HepG2 (cell line): ENCODE measurements around the gene SYVN1. TPM values are rescaled to one million over a fixed set of nuclear protein-coding genes. Genes with fewer than 3 reads are reported as not detected.
A peak's percentile ranks its signal among the peaks of the same experiment; 100 is the strongest.

Source experiments
- ATAC-seq: fragments of 200-7000 bp; cut with Tn5 transposase; 3 replicates; pipeline ENCODE4 v1.9.1; 2020; ENCODE audit warnings: mild to moderate bottlenecking, moderate library complexity
- BruUV-seq: library from RNA; stranded (reverse); fragments of 400-500 nt; replicated peaks from 2 replicates; lab custom pipeline; 2021; lab: Mats Ljungman, UMichigan
- CTCF ChIA-PET: fragments of 300-600 bp; formaldehyde crosslinking; extraction: SDS; loops from one replicate; lab custom pipeline; 2021; ENCODE audit warnings: low total read pairs, inconsistent platforms, low intra/inter-chr PET ratio; lab: Yijun Ruan, JAX
- POLR2A ChIA-PET: fragments of 350-600 bp; sonication (Branson Sonifier 250); formaldehyde crosslinking; loops from one replicate; lab custom pipeline; 2020; ENCODE audit warnings: antibody characterized with exemption, inconsistent platforms; lab: Yijun Ruan, JAX
- DNase-seq: peaks from one replicate; pipeline ENCODE4 v3.0.0-alpha.2; 2015; ENCODE audit warnings: low spot score
- FAIRE-seq: peaks from 3 replicates; lab custom pipeline; 2011; peaks lifted over from hg19 to GRCh38; lab: Jason Lieb, UNC
- H2AFZ ChIP-seq: one replicate; pipeline ENCODE4 v1.6.1; 2011; ENCODE audit warnings: low read length, inconsistent platforms
- H3K27ac ChIP-seq: fragments of 300-600 bp; 3 replicates; pipeline ENCODE4 v1.8.0; 2011; ENCODE audit warnings: mixed run types, mild to moderate bottlenecking, mixed read lengths, low read length, inconsistent platforms; ENCODE audit not compliant: insufficient read depth; ENCODE audit errors: extremely low read length
- H3K27me3 ChIP-seq, 2 experiments: fragments of 200-600 bp in 1 of 2; 2 replicates in 1 of 2; 3 replicates in 1 of 2; pipeline versions ENCODE4 v1.6.0 to v1.8.0; 2011; ENCODE audit warnings: low read length in 2 of 2, mild to moderate bottlenecking in 2 of 2, moderate library complexity in 2 of 2, inconsistent platforms in 1 of 2; ENCODE audit not compliant: insufficient read depth in 2 of 2, control insufficient read depth in 1 of 2
- H3K36me3 ChIP-seq, 2 experiments: fragments of 200-600 bp in 1 of 2; replicated peaks in 1 of 2; 2 replicates in 1 of 2; 3 replicates in 1 of 2; pipeline versions ENCODE4 v1.5.1 to v1.8.0; 2011; ENCODE audit warnings: low read length in 2 of 2, inconsistent platforms in 1 of 2; ENCODE audit not compliant: insufficient read depth in 2 of 2, control insufficient read depth in 1 of 2
- H3K4me1 ChIP-seq: 2 replicates; pipeline ENCODE4 v1.5.1; 2012; ENCODE audit warnings: low read length, inconsistent platforms; ENCODE audit not compliant: insufficient read depth
- H3K4me2 ChIP-seq: 2 replicates; pipeline ENCODE4 v1.6.0; 2011; ENCODE audit warnings: low read depth, low read length, inconsistent platforms
- H3K4me3 ChIP-seq, 3 experiments: fragments of 200-600 bp in 1 of 3; sonication (generic), shearing (Covaris generic) in 1 of 3; replicated peaks in 1 of 3; 2 replicates each; pipeline ENCODE4 v1.5.1; 2011 to 2016; ENCODE audit warnings: low read length in 3 of 3, inconsistent platforms in 2 of 3, low read depth in 2 of 3, mild to moderate bottlenecking in 2 of 3, control low read depth in 1 of 3, mixed read lengths in 1 of 3; ENCODE audit not compliant: insufficient read depth in 1 of 3
- H3K79me2 ChIP-seq: one replicate; pipeline ENCODE4 v1.6.1; 2011; ENCODE audit warnings: low read length, inconsistent platforms; ENCODE audit not compliant: insufficient read depth
- H3K9ac ChIP-seq: 2 replicates; pipeline ENCODE4 v1.6.0; 2011; ENCODE audit warnings: mild to moderate bottlenecking, low read depth, low read length, inconsistent platforms; ENCODE audit not compliant: insufficient read depth
- H3K9me3 ChIP-seq: 2 replicates; pipeline ENCODE4 v1.5.1; 2012; ENCODE audit warnings: mild to moderate bottlenecking, low read length
- H4K20me1 ChIP-seq: 2 replicates; pipeline ENCODE4 v1.6.0; 2011; ENCODE audit warnings: inconsistent platforms, mild to moderate bottlenecking, low read length, moderate library complexity; ENCODE audit not compliant: insufficient read depth
- CENPT ChIP-seq: sonication (generic); formaldehyde crosslinking; IDR thresholded peaks from 2 replicates; pipeline ENCODE4 v1.8.0; 2022; ENCODE audit warnings: low read depth, mild to moderate bottlenecking, moderate library complexity, missing genetic modification reagents
- DNMT3B ChIP-seq: conservative IDR thresholded peaks from 2 replicates; pipeline ENCODE4 v1.6.1; 2016; ENCODE audit warnings: missing biosample characterization, control low read depth
- HNRNPL ChIP-seq: fragments of 200-400 bp; formaldehyde crosslinking; IDR thresholded peaks from 2 replicates; pipeline ENCODE4 v1.6.1; 2017; ENCODE audit warnings: mild to moderate bottlenecking, low read depth, low read length
- PAF1 ChIP-seq: IDR thresholded peaks from 2 replicates; pipeline ENCODE4 v1.6.1; 2016; ENCODE audit warnings: missing genetic modification reagents, missing compliant biosample characterization
- SOX6 ChIP-seq, 2 experiments: fragments of 450-650 bp in 1 of 2; sonication (generic) in 1 of 2; formaldehyde crosslinking in 1 of 2; IDR thresholded peaks; 2 replicates each; pipeline versions ENCODE4 v1.4.0 to v1.6.1; 2017 to 2020; ENCODE audit warnings: antibody characterized with exemption in 1 of 2, mild to moderate bottlenecking in 1 of 2, missing genetic modification reagents in 1 of 2
- SP140L ChIP-seq: sonication (generic); formaldehyde crosslinking; IDR thresholded peaks from 2 replicates; pipeline ENCODE4 v1.4.0; 2020; ENCODE audit warnings: missing genetic modification reagents, borderline replicate concordance
- SRSF9 ChIP-seq: fragments of 200-400 bp; formaldehyde crosslinking; IDR thresholded peaks from 2 replicates; pipeline ENCODE4 v1.6.1; 2018; ENCODE audit warnings: borderline replicate concordance, mild to moderate bottlenecking, low read depth, low read length; ENCODE audit not compliant: insufficient read depth, poor library complexity, severe bottlenecking
- ZBTB49 ChIP-seq: sonication (generic); formaldehyde crosslinking; IDR thresholded peaks from 2 replicates; pipeline ENCODE4 v1.4.0; 2020; ENCODE audit warnings: missing genetic modification reagents, borderline replicate concordance
- ZBTB7B ChIP-seq: sonication (generic); formaldehyde crosslinking; IDR thresholded peaks from 2 replicates; pipeline ENCODE4 v1.4.0; 2020; ENCODE audit warnings: missing genetic modification reagents
- ZKSCAN5 ChIP-seq: sonication (generic); formaldehyde crosslinking; IDR thresholded peaks from 2 replicates; pipeline ENCODE4 v1.5.1; 2020; ENCODE audit warnings: mild to moderate bottlenecking, missing genetic modification reagents
- ZNF136 ChIP-seq: sonication (generic); formaldehyde crosslinking; IDR thresholded peaks from 2 replicates; pipeline ENCODE4 v1.8.1; 2022; ENCODE audit warnings: low read depth, mild to moderate bottlenecking, moderate library complexity, missing genetic modification reagents
- ZNF34 ChIP-seq: sonication (generic); formaldehyde crosslinking; IDR thresholded peaks from 2 replicates; pipeline ENCODE4 v1.4.0; 2020; ENCODE audit warnings: mild to moderate bottlenecking, missing genetic modification reagents, borderline replicate concordance
- ZNF460 ChIP-seq: sonication (generic); formaldehyde crosslinking; IDR thresholded peaks from 2 replicates; pipeline ENCODE4 v1.5.1; 2020; ENCODE audit warnings: missing genetic modification reagents, mild to moderate bottlenecking, borderline replicate concordance
- ZNF720 ChIP-seq: sonication (generic); formaldehyde crosslinking; IDR thresholded peaks from 2 replicates; pipeline ENCODE4 v1.4.0; 2020; ENCODE audit warnings: missing genetic modification reagents
- ZNF816 ChIP-seq: sonication (generic); formaldehyde crosslinking; IDR thresholded peaks from 2 replicates; pipeline ENCODE4 v1.8.0; 2022; ENCODE audit warnings: missing genetic modification reagents, mild to moderate bottlenecking, borderline replicate concordance
- ZSCAN22 ChIP-seq: sonication (generic); formaldehyde crosslinking; IDR thresholded peaks from 2 replicates; pipeline ENCODE4 v1.4.0; 2020; ENCODE audit warnings: mild to moderate bottlenecking, missing genetic modification reagents
- ZSCAN30 ChIP-seq: sonication (generic); formaldehyde crosslinking; IDR thresholded peaks from 2 replicates; pipeline ENCODE4 v1.5.0; 2020; ENCODE audit warnings: mild to moderate bottlenecking, missing genetic modification reagents
- WGBS: methylation state at CpG from one replicate; pipeline ENCODE4 v1.1.6; 2017; ENCODE audit warnings: low lambda C conversion rate; 5-methylcytosine and 5-hydroxymethylcytosine counted together
- in situ Hi-C: cut with HindIII; loops from 2 replicates; pipeline ENCODE4 v1.10.0; 2017; ENCODE audit warnings: low pct_unique_long_range_greater_than_20kb; ENCODE audit not compliant: extremely low pct_ligation_motif_present
- intact Hi-C: fragments of 100-400 bp; cut with micrococcal nuclease; formaldehyde crosslinking; loops from one replicate; pipeline ENCODE4 v1.10.0; 2022; ENCODE audit not compliant: unreplicated experiment
- polyA plus RNA-seq, 8 experiments: library from polyadenylated mRNA; depleted of rRNA in 3 of 8; stranded (reverse) in 7 of 8; unstranded in 1 of 8; fragments of >200 nt; fragmentation: Illumina TruSeq in 4 of 8; extraction: Trizol in 4 of 8; gene quantifications; 2 replicates each; pipeline versions ENCODE4 v1.2.1 to v1.2.3, GENCODE V29; 2011 to 2016; ENCODE audit warnings: low read depth in 4 of 8, missing spikeins in 1 of 8, mixed read lengths in 1 of 8; ENCODE audit not compliant: insufficient read depth in 1 of 8
- total RNA-seq, 5 experiments: library from RNA; depleted of rRNA; stranded (reverse); fragments of >200 nt; fragmentation: Illumina TruSeq; extraction: Trizol; gene quantifications; 2 replicates each; pipeline ENCODE4 v1.2.3, GENCODE V29; 2016; ENCODE audit warnings: low read depth in 1 of 5
- TF ChIP-seq, protein P1 (sequence below): sonication (generic); formaldehyde crosslinking; IDR thresholded peaks from 2 replicates; pipeline ENCODE4 v1.5.0; 2020; ENCODE audit warnings: missing genetic modification reagents

The SYVN1 gene
- total and polyA plus RNA-seq, 2 of the 13 experiments (the other 11 are each of a cell fraction or from before 2014, with no cell fraction given) = 10.3 to 22.5 TPM

DNA sequence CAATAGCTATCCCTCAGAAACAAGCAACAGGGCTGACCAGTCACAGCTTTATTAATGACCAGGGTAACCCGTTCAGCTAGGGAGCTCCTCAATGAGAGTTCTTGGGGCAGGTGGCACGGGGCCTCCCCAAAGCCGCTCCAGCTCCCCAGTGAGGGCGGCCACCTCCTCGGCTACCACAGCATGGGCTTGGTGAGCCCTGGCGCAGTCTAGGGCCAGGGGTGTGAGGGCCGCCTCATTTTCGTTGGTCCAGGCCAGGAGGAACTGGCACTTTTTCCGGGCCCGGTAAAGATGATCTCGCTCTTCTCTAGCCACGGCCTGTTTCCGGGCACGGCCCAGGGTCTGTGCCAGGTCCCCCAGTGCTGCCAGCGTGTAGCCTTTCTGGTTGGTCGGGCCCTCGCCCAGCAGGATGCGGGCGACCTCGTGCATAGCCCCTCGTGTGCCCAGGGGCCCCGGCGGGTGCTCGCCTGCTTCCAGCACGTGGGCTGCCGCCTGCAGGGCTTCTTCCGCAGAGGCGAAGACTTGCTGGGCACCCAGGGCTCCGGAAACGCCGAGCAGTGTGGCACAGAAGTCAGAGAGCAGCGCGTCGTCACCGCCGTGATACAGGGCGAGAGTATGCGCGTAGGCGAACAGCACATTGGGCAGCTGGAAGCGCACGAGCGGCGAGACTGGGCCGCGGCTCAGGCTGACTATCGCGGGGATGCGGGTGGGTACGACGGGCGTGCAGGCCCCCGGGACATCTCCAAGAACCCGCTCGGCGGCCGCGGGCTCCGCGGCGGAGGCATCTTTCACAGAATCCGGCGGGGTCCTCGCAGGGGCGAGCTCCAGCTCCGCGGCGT is 17.7 kb downstream of the SYVN1 start:
- Histone ChIP-seq H2AFZ (no peak overlapping the region), H3K36me3 (peaks cover 7 to 22% of the 10 kb centered on the region in 2 experiments; a peak in 4 of 5 replicates), H3K27me3 (no peaks in the 10 kb centered on the region; a peak in 1 of 5 replicates), H4K20me1 (no peaks in the 10 kb centered on the region), H3K27ac (peak overlapping the region; percentile 75), H3K9ac (peak overlapping the region; percentile 90), H3K4me3 (peak overlapping the region; percentile 73 to 88 (median 80)), H3K9me3 (no peaks in the 10 kb centered on the region), H3K4me2 (peak overlapping the region; percentile 80), H3K79me2 (peaks cover 23% of the 10 kb centered on the region), H3K4me1 (peaks cover 42% of the 10 kb centered on the region)
- CTCF ChIA-PET = no interaction called here
- intact Hi-C loops (loop anchor here (2.0 kb wide), 1 partner anchor 50 kb away; no protein-coding TSS in a partner anchor), in situ Hi-C loops (no loop called here)
- no peak for DNase-seq
- no peak for FAIRE-seq
- POLR2A ChIA-PET = interaction anchor here (1.0 to 4.1 kb wide), 8 partner anchors 12 to 267 kb away, joined by 3 to 23 read pairs (median 4); partner anchors contain the start of genes GPHA2, SAC3D1, SYVN1 and VPS51
- BruUV-seq = no TSS peak
- ATAC-seq = peak; percentile 2
- WGBS = 48% methylated on average over 23 of the region's 68 CpGs
- TF ChIP-seq ZNF720 (CRISPR knock-in tag) = 0 out of 2 replicates have a peak, but pooled peaks have one; percentile 16
- no peak for TF ChIP-seq ZSCAN30 (CRISPR knock-in tag)
- no peak for TF ChIP-seq ZNF136
- peak; percentile 22; the same call in 1 of the 2 replicates for TF ChIP-seq ZNF816 (CRISPR knock-in tag)
- no peak for TF ChIP-seq ZNF34 (CRISPR knock-in tag)
- no peak for TF ChIP-seq ZBTB7B (CRISPR knock-in tag)
- no peak for TF ChIP-seq ZBTB49 (CRISPR knock-in tag)
- TF ChIP-seq, protein P1, sequence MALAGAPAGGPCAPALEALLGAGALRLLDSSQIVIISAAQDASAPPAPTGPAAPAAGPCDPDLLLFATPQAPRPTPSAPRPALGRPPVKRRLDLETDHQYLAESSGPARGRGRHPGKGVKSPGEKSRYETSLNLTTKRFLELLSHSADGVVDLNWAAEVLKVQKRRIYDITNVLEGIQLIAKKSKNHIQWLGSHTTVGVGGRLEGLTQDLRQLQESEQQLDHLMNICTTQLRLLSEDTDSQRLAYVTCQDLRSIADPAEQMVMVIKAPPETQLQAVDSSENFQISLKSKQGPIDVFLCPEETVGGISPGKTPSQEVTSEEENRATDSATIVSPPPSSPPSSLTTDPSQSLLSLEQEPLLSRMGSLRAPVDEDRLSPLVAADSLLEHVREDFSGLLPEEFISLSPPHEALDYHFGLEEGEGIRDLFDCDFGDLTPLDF (CRISPR knock-in tag) = no peak
- TF ChIP-seq DNMT3B (CRISPR knock-in tag) = no peak
- 0 out of 2 replicates have a peak, but pooled peaks have one; percentile 60 for TF ChIP-seq HNRNPL
- TF ChIP-seq ZNF460 (CRISPR knock-in tag) = no peak
- no peak for TF ChIP-seq SRSF9
- no peak for TF ChIP-seq ZSCAN22
- TF ChIP-seq SOX6 (IDR thresholded peaks at IDR 0.05) = no peak
- no peak for TF ChIP-seq SOX6 (CRISPR knock-in tag; IDR thresholded peaks at IDR 0.05)
- TF ChIP-seq ZKSCAN5 = no peak
- no peak for TF ChIP-seq SP140L (CRISPR knock-in tag)
- TF ChIP-seq PAF1 (CRISPR knock-in tag) = peak; percentile 71; the same call in 1 of the 2 replicates
- peak; percentile 79 for TF ChIP-seq CENPT (CRISPR knock-in tag)
